Measurements from ENCODE around the gene TTPAL. TPM values are rescaled to one million over a fixed set of nuclear protein-coding genes. Genes with fewer than 3 reads are reported as not detected.

Gene TTPAL
- total and polyA plus RNA-seq, 2 donors (not counting 1 experiment from before 2014, with no cell fraction given) = 11.9 to 12.6 TPM

DNA sequence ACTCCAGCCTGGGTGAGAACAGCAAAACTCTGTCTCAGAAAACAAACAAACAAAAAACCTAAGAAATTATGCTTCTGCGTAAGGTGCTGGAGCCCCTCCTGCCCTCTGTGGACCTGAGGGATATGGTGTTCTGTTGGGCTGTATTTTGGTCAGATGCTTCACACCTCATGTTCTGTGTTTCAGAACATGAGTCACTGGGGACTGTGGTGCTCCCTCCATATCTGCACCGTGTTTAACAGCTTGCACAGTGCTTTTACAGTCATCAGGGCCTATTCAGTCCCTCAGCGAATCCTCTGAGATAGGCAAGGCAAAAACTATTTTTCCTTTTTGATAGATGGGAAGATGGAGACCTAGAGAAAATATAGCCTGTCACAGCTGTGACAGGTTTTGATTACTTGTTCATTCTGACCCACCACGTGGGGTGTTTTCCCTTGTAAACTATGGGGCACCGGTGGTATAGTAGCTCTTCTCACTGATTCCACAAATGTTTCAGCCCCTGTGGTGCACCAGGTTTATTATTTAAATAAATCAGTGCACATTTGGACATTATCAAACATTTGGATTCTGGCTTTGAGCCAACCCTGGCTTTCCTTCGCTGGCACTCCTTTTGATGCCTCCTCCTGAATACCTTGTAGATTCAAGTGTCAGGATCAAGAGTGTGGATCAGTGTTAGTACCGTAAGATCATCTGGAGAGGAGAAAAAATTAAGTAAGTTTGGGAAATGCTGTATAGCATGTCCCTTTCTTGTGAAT is 9.6 kb downstream of the TTPAL start:
- no peak for DNase-seq (ENCODE audit: low read depth in 2 of 2)
- Histone ChIP-seq H3K27me3 (ENCODE audit: control insufficient read depth, insufficient read depth, low read length) (no peaks in the 10 kb centered on the region), H3K79me2 (ENCODE audit: control insufficient read depth, insufficient read depth, low read length) (no peaks in the 10 kb centered on the region), H3K9ac (ENCODE audit: insufficient read depth, low read length) (no peak overlapping the region), H3K4me1 (ENCODE audit: control insufficient read depth, extremely low read depth, insufficient read depth, low read length) (no peaks in the 10 kb centered on the region), H3K4me2 (ENCODE audit: extremely low read depth, insufficient read depth, low read length) (no peak overlapping the region), H4K20me1 (ENCODE audit: control insufficient read depth, extremely low read depth, insufficient read depth, low read length) (no peaks in the 10 kb centered on the region), H3K27ac (ENCODE audit: insufficient read depth, low read length) (no peak overlapping the region), H2AFZ (ENCODE audit: low read length) (no peak overlapping the region), H3K9me3 (ENCODE audit: control insufficient read depth, insufficient read depth, low read depth, low read length) (no peaks in the 10 kb centered on the region), H3K36me3 (ENCODE audit: control insufficient read depth, insufficient read depth, low read length) (peaks cover 15% of the 10 kb centered on the region), H3K4me3 (replicated peaks in 1 of 4; ENCODE audit: control extremely low read depth in 1 of 4, insufficient read depth in 1 of 4, low read depth in 3 of 4, low read length in 4 of 4) (no peak overlapping the region)
- TF ChIP-seq EZH2 (IDR thresholded peaks at IDR 0.05; ENCODE audit: low read length, missing control alignments) (no peak), CTCF (conservative IDR thresholded peaks at IDR 0.05 in 1 of 2, IDR thresholded peaks at IDR 0.05 in 1 of 2; ENCODE audit: low read depth in 1 of 2, low read length in 2 of 2) (no peak)

DNA sequence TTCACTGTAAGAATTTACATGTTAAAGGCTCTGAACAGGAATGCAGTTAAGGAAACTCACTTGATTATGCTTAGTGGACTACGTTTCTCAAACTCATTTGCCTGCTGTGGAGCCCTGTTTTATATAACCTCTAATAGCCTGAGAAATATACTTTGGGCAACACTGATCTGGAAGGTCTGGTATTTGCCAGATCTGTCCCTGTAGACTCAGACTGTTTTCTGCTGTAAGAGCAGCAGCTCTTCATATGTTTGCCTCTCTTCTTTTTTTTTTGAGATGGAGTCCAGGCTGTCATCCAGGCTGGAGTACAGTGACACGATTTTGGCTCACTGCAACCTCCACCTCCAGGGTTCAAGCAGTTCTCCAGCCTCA is 10.1 kb downstream of the TTPAL start:
- no peaks in the 10 kb centered on the region for H4K20me1 ChIP-seq (ENCODE audit: control insufficient read depth, extremely low read depth, insufficient read depth, low read length)
- no peaks in the 10 kb centered on the region for H3K27me3 ChIP-seq (ENCODE audit: control insufficient read depth, insufficient read depth, low read length)
- H3K36me3 ChIP-seq (ENCODE audit: control insufficient read depth, insufficient read depth, low read length) = peaks cover 14% of the 10 kb centered on the region
- no peak overlapping the region for H3K4me3 ChIP-seq (replicated peaks in 1 of 4; ENCODE audit: control extremely low read depth in 1 of 4, insufficient read depth in 1 of 4, low read depth in 3 of 4, low read length in 4 of 4)
- H3K9me3 ChIP-seq (ENCODE audit: control insufficient read depth, insufficient read depth, low read depth, low read length) = no peaks in the 10 kb centered on the region
- H3K9ac ChIP-seq (ENCODE audit: insufficient read depth, low read length) = no peak overlapping the region
- H3K4me1 ChIP-seq (ENCODE audit: control insufficient read depth, extremely low read depth, insufficient read depth, low read length) = no peaks in the 10 kb centered on the region
- no peak overlapping the region for H2AFZ ChIP-seq (ENCODE audit: low read length)
- no peaks in the 10 kb centered on the region for H3K79me2 ChIP-seq (ENCODE audit: control insufficient read depth, insufficient read depth, low read length)
- H3K4me2 ChIP-seq (ENCODE audit: extremely low read depth, insufficient read depth, low read length) = no peak overlapping the region
- TF ChIP-seq CTCF (conservative IDR thresholded peaks at IDR 0.05 in 1 of 2, IDR thresholded peaks at IDR 0.05 in 1 of 2; ENCODE audit: low read depth in 1 of 2, low read length in 2 of 2) = no peak
- no peak for TF ChIP-seq EZH2 (IDR thresholded peaks at IDR 0.05; ENCODE audit: low read length, missing control alignments)
- DNase-seq (ENCODE audit: low read depth in 2 of 2) = no peak
- H3K27ac ChIP-seq (ENCODE audit: insufficient read depth, low read length) = no peak overlapping the region

DNA sequence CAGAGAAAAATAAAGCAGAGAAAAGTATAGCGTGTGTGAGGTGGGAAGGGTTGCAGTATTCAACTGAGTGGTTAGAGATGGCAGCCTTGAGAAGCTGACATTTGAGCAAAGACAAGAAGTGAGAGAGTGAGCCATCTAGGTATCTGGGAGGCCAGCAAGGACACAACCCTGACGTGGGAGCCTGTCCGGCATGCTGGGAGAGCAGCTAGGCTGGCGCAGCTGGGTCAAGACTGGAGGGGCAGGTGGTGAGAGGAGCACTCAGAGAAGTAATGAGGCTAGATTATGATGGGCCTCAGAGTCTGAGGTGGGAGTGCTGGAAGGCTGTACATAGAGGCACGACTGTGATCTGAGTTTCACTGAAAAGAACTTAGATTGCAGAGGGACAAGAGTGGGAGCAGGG is 12.9 kb downstream of the TTPAL start:
- H3K27me3 ChIP-seq (ENCODE audit: control insufficient read depth, insufficient read depth, low read length) = no peaks in the 10 kb centered on the region
- no peak overlapping the region for H3K9ac ChIP-seq (ENCODE audit: insufficient read depth, low read length)
- peaks cover 17% of the 10 kb centered on the region for H3K36me3 ChIP-seq (ENCODE audit: control insufficient read depth, insufficient read depth, low read length)
- no peaks in the 10 kb centered on the region for H3K79me2 ChIP-seq (ENCODE audit: control insufficient read depth, insufficient read depth, low read length)
- no peaks in the 10 kb centered on the region for H4K20me1 ChIP-seq (ENCODE audit: control insufficient read depth, extremely low read depth, insufficient read depth, low read length)
- no peaks in the 10 kb centered on the region for H3K9me3 ChIP-seq (ENCODE audit: control insufficient read depth, insufficient read depth, low read depth, low read length)
- no peak for TF ChIP-seq EZH2 (IDR thresholded peaks at IDR 0.05; ENCODE audit: low read length, missing control alignments)
- no peak for TF ChIP-seq CTCF (conservative IDR thresholded peaks at IDR 0.05 in 1 of 2, IDR thresholded peaks at IDR 0.05 in 1 of 2; ENCODE audit: low read depth in 1 of 2, low read length in 2 of 2)
- no peak overlapping the region for H3K4me2 ChIP-seq (ENCODE audit: extremely low read depth, insufficient read depth, low read length)
- no peak for DNase-seq (ENCODE audit: low read depth in 2 of 2)
- H3K4me3 ChIP-seq (replicated peaks in 1 of 4; ENCODE audit: control extremely low read depth in 1 of 4, insufficient read depth in 1 of 4, low read depth in 3 of 4, low read length in 4 of 4) = no peak overlapping the region
- H3K4me1 ChIP-seq (ENCODE audit: control insufficient read depth, extremely low read depth, insufficient read depth, low read length) = peaks cover 10% of the 10 kb centered on the region
- no peak overlapping the region for H2AFZ ChIP-seq (ENCODE audit: low read length)
- no peak overlapping the region for H3K27ac ChIP-seq (ENCODE audit: insufficient read depth, low read length)

Measured in fibroblast of lung (primary cell).